Measurements from ENCODE around the gene RAB4B. TPM values are rescaled to one million over a fixed set of nuclear protein-coding genes. Genes with fewer than 3 reads are reported as not detected.

The RAB4B gene
- total and polyA plus RNA-seq, 12 donors: 25.8 to 135 (median 68.2) TPM

GRCh38 chr19:40754611-40755247, 23.3 kb upstream of the RAB4B start:
- WGBS, 4 donors: 42 to 54% (median 47%) methylated on average over 9 of the region's 9 CpGs
- intact Hi-C loops (cut with DNase I): no loop called here
- peak overlapping the region in 1 of 4 donors; percentile 1 for H3K4me3 ChIP-seq
- H3K4me1 ChIP-seq (replicated peaks in 1 of 2): peaks cover 26 to 49% of the 10 kb centered on the region in 2 donors
- no peaks in the 10 kb centered on the region for H3K27me3 ChIP-seq
- DNase-seq: peak in 6 of 7 donors; percentile 45 to 76 (median 57)
- no peak for TF ChIP-seq POLR2A (IDR thresholded peaks at IDR 0.05)
- no peak for TF ChIP-seq CTCF (IDR thresholded peaks at IDR 0.05)
- no peaks in the 10 kb centered on the region for H3K9me3 ChIP-seq (replicated peaks in 1 of 3)
- peak overlapping the region in 4 of 5 donors; percentile 54 to 75 (median 72) for H3K27ac ChIP-seq
- H3K36me3 ChIP-seq (replicated peaks in 1 of 2): peaks cover 0 to 24% of the 10 kb centered on the region in 2 donors

GRCh38 chr19:40755248-40755624, 22.8 kb upstream of the RAB4B start:
- Histone ChIP-seq H3K27ac (peak overlapping the region in 3 of 5 donors; percentile 39 to 73 (median 54)), H3K9me3 (replicated peaks in 1 of 3) (no peaks in the 10 kb centered on the region), H3K27me3 (no peaks in the 10 kb centered on the region), H3K4me1 (replicated peaks in 1 of 2) (peaks cover 23 to 46% of the 10 kb centered on the region in 2 donors), H3K36me3 (replicated peaks in 1 of 2) (peaks cover 0 to 29% of the 10 kb centered on the region in 2 donors), H3K4me3 (no peak overlapping the region)
- no peak for DNase-seq
- no peak for TF ChIP-seq CTCF (IDR thresholded peaks at IDR 0.05)
- no peak for TF ChIP-seq POLR2A (IDR thresholded peaks at IDR 0.05)
- intact Hi-C loops (cut with DNase I): no loop called here
- 57 to 74% (median 68%) methylated on average over 3 of the region's 3 CpGs for WGBS, 4 donors

GRCh38 chr19:40755791-40756190, 22.3 kb upstream of the RAB4B start:
- DNase-seq: no peak
- H3K36me3 ChIP-seq (replicated peaks in 1 of 2): peaks cover 0 to 35% of the 10 kb centered on the region in 2 donors
- H3K4me1 ChIP-seq (replicated peaks in 1 of 2): peaks cover 23 to 46% of the 10 kb centered on the region in 2 donors
- H3K4me3 ChIP-seq: no peak overlapping the region
- TF ChIP-seq POLR2A (IDR thresholded peaks at IDR 0.05): no peak
- no peak for TF ChIP-seq CTCF (IDR thresholded peaks at IDR 0.05)
- no peaks in the 10 kb centered on the region for H3K27me3 ChIP-seq
- intact Hi-C loops (cut with DNase I): no loop called here
- 91 to 98% (median 96%) methylated on average over 6 to 8 of the region's 8 CpGs for WGBS, 4 donors
- H3K9me3 ChIP-seq (replicated peaks in 1 of 3): no peaks in the 10 kb centered on the region
- peak overlapping the region in 1 of 5 donors; percentile 39 for H3K27ac ChIP-seq

- 71 to 77% (median 74%) methylated on average over 10 to 11 of the region's 11 CpGs for WGBS, 4 donors
- intact Hi-C loops (cut with DNase I): no loop called here
- no peak for DNase-seq
- peaks cover 0 to 43% of the 10 kb centered on the region in 2 donors for H3K36me3 ChIP-seq (replicated peaks in 1 of 2)
- no peak overlapping the region for H3K27ac ChIP-seq
- H3K4me1 ChIP-seq (replicated peaks in 1 of 2): peaks cover 23 to 46% of the 10 kb centered on the region in 2 donors
- TF ChIP-seq CTCF (IDR thresholded peaks at IDR 0.05) (no peak), POLR2A (IDR thresholded peaks at IDR 0.05) (no peak)
- H3K9me3 ChIP-seq (replicated peaks in 1 of 3): no peaks in the 10 kb centered on the region
- no peaks in the 10 kb centered on the region for H3K27me3 ChIP-seq
- H3K4me3 ChIP-seq: no peak overlapping the region
Measured at GRCh38 chr19:40756502-40757110, 21.4 kb upstream of the RAB4B start.

Data from adrenal gland (tissue), 12 donors.